Osteoblast (primary cell): ENCODE measurements around the gene ANP32D. TPM values are rescaled to one million over a fixed set of nuclear protein-coding genes. Genes with fewer than 3 reads are reported as not detected.
"Not testable (repeated sequence)": the region's sequence is repeated elsewhere in the genome, so short reads cannot be mapped to it uniquely, and the experiment has no call there.

ENCODE experiments used
- DNase-seq: peaks from one replicate; pipeline ENCODE4 v3.0.0; 2011; ENCODE audit warnings: low spot score, mixed read lengths; ENCODE audit not compliant: insufficient read length; ENCODE audit errors: missing footprints
- H2AFZ ChIP-seq: 2 replicates; pipeline ENCODE4 v1.6.0; 2011; ENCODE audit warnings: mild to moderate bottlenecking, low read length
- H3K27ac ChIP-seq: 2 replicates; pipeline ENCODE4 v1.5.1; 2011; ENCODE audit warnings: mild to moderate bottlenecking, low read depth, low read length, moderate library complexity
- H3K27me3 ChIP-seq: 2 replicates; pipeline ENCODE4 v1.6.0; 2012; ENCODE audit warnings: mild to moderate bottlenecking, control low read depth, inconsistent platforms, low read length, moderate library complexity; ENCODE audit not compliant: insufficient read depth
- H3K36me3 ChIP-seq: 2 replicates; pipeline ENCODE4 v1.5.1; 2011; ENCODE audit warnings: mild to moderate bottlenecking, low read length, control low read depth, moderate library complexity; ENCODE audit not compliant: insufficient read depth
- H3K4me1 ChIP-seq: 2 replicates; pipeline ENCODE4 v1.5.1; 2011; ENCODE audit warnings: mild to moderate bottlenecking, low read length, control low read depth, moderate library complexity; ENCODE audit not compliant: insufficient read depth
- H3K4me2 ChIP-seq: 2 replicates; pipeline ENCODE4 v1.6.0; 2011; ENCODE audit warnings: mild to moderate bottlenecking, low read length; ENCODE audit not compliant: insufficient read depth
- H3K4me3 ChIP-seq: fragments of 200-600 bp; sonication (generic); 3 replicates; pipeline ENCODE4 v1.5.1; 2012; ENCODE audit warnings: mild to moderate bottlenecking, low read length, inconsistent platforms; ENCODE audit not compliant: insufficient read depth
- H3K79me2 ChIP-seq: 2 replicates; pipeline ENCODE4 v1.6.0; 2012; ENCODE audit warnings: mild to moderate bottlenecking, low read length, control low read depth, inconsistent platforms; ENCODE audit not compliant: insufficient read depth
- H3K9me3 ChIP-seq: 2 replicates; pipeline ENCODE4 v1.5.1; 2011; ENCODE audit warnings: low read depth, low read length, control low read depth
- H4K20me1 ChIP-seq: 2 replicates; pipeline ENCODE4 v1.6.0; 2012; ENCODE audit warnings: mild to moderate bottlenecking, low read length, control low read depth; ENCODE audit not compliant: insufficient read depth
- CTCF ChIP-seq: IDR thresholded peaks from 2 replicates; pipeline ENCODE4 v1.5.1; 2011; ENCODE audit warnings: mild to moderate bottlenecking, low read depth, low read length, moderate library complexity; ENCODE audit errors: extremely low read depth
- total RNA-seq: library from RNA; depleted of rRNA; stranded (reverse); fragments of >200 nt; gene quantifications from 2 replicates; pipeline ENCODE4 v1.2.3, GENCODE V29; 2012

Gene ANP32D
- total RNA-seq, 1 donor = not detected

GRCh38 chr12:48447755-48448154, 24.6 kb upstream of the ANP32D start:
- peaks cover 3% of the 10 kb centered on the region for H3K27me3 ChIP-seq
- no peaks in the 10 kb centered on the region for H3K9me3 ChIP-seq
- H3K79me2 ChIP-seq = no peaks in the 10 kb centered on the region
- no peaks in the 10 kb centered on the region for H4K20me1 ChIP-seq
- H3K4me1 ChIP-seq = no peaks in the 10 kb centered on the region
- no peak overlapping the region for H3K4me3 ChIP-seq
- H3K27ac ChIP-seq = no peak overlapping the region
- H2AFZ ChIP-seq = no peak overlapping the region
- TF ChIP-seq CTCF = no peak
- no peak for DNase-seq
- H3K4me2 ChIP-seq = no peak overlapping the region
- no peaks in the 10 kb centered on the region for H3K36me3 ChIP-seq

GRCh38 chr12:48451372-48451771, 21.0 kb upstream of the ANP32D start:
- no peaks in the 10 kb centered on the region for H3K79me2 ChIP-seq
- no peak overlapping the region for H3K27ac ChIP-seq
- no peaks in the 10 kb centered on the region for H3K36me3 ChIP-seq
- H3K27me3 ChIP-seq = peaks cover under 1% of the 10 kb centered on the region
- TF ChIP-seq CTCF = no peak
- no peak for DNase-seq
- H3K4me3 ChIP-seq = no peak overlapping the region
- no peaks in the 10 kb centered on the region for H3K9me3 ChIP-seq
- H4K20me1 ChIP-seq = no peaks in the 10 kb centered on the region
- H2AFZ ChIP-seq = no peak overlapping the region
- no peaks in the 10 kb centered on the region for H3K4me1 ChIP-seq
- H3K4me2 ChIP-seq = no peak overlapping the region

- not testable (repeated sequence) for DNase-seq, H2AFZ ChIP-seq, H3K79me2 ChIP-seq, H3K4me3 ChIP-seq, H3K27me3 ChIP-seq, H3K4me1 ChIP-seq, H3K4me2 ChIP-seq, H4K20me1 ChIP-seq, H3K27ac ChIP-seq, H3K9me3 ChIP-seq, H3K36me3 ChIP-seq
Observed at GRCh38 chr12:48452961-48453360, 19.4 kb upstream of the ANP32D start.

GRCh38 chr12:48454667-48455066, 17.7 kb upstream of the ANP32D start:
- Histone ChIP-seq H3K36me3 (no peaks in the 10 kb centered on the region), H2AFZ (no peak overlapping the region), H3K4me3 (no peak overlapping the region), H3K27me3 (peaks cover 7% of the 10 kb centered on the region), H3K79me2 (no peaks in the 10 kb centered on the region), H4K20me1 (no peaks in the 10 kb centered on the region), H3K4me1 (no peaks in the 10 kb centered on the region), H3K27ac (no peak overlapping the region), H3K9me3 (no peaks in the 10 kb centered on the region), H3K4me2 (no peak overlapping the region)
- peak; percentile 51 for TF ChIP-seq CTCF
- peak; percentile 5 for DNase-seq
